T-helper 17 cell (primary cell): ENCODE results near the gene RINL. TPM values are rescaled to one million over a fixed set of nuclear protein-coding genes. Genes with fewer than 3 reads are reported as not detected.
"Not testable (repeated sequence)": the region's sequence is repeated elsewhere in the genome, so short reads cannot be mapped to it uniquely, and the experiment has no call there.

ENCODE experiments used
- ATAC-seq: fragments of 150-1000 bp; cut with Tn5 transposase; 2 replicates; pipeline ENCODE4 v1.10.0; 2021; ENCODE audit warnings: mild to moderate bottlenecking, moderate library complexity
- DNase-seq, 3 donors: peaks; one replicate each; pipeline versions ENCODE4 v3.0.0 to v3.0.0-alpha.2; 2020 to 2021
- H3K9me3 ChIP-seq: one replicate; pipeline ENCODE4 v1.7.0; 2013; ENCODE audit warnings: low read length, mild to moderate bottlenecking; ENCODE audit not compliant: control insufficient read depth, poor library complexity, severe bottlenecking
- H3K27ac Mint-ChIP-seq: one replicate; pipeline ENCODE4 v1.8.0; 2022; ENCODE audit warnings: mild to moderate bottlenecking, moderate library complexity, mixed read lengths
- H3K27me3 Mint-ChIP-seq: one replicate; pipeline ENCODE4 v1.8.0; 2022; ENCODE audit warnings: mixed read lengths
- H3K36me3 Mint-ChIP-seq: one replicate; pipeline ENCODE4 v1.8.0; 2022; ENCODE audit warnings: low read depth, mixed read lengths
- H3K4me1 Mint-ChIP-seq: one replicate; pipeline ENCODE4 v1.8.0; 2022; ENCODE audit warnings: mild to moderate bottlenecking, mixed read lengths
- H3K4me3 Mint-ChIP-seq: one replicate; pipeline ENCODE4 v1.8.0; 2022; ENCODE audit warnings: mild to moderate bottlenecking, moderate library complexity, mixed read lengths
- total RNA-seq, 4 donors: library from RNA in 2 of 4; stranded (reverse) in 2 of 4; gene quantifications; one replicate each; pipeline ENCODE4 v1.2.3 and lab custom pipeline; 2022 to 2026

Gene RINL
- total RNA-seq, 2 donors from 2014 or later, result 46.0 to 50.6 TPM

GRCh38 chr19:38898788-38899446, 20.8 kb upstream of the RINL start:
- peaks cover 38% of the 10 kb centered on the region for H3K4me1 Mint-ChIP-seq
- H3K27me3 Mint-ChIP-seq, result no peaks in the 10 kb centered on the region

GRCh38 chr19:38894968-38895367, 16.9 kb upstream of the RINL start:
- Mint-ChIP-seq H3K4me1 (peaks cover 21% of the 10 kb centered on the region), H3K27me3 (no peaks in the 10 kb centered on the region), H3K36me3 (peaks cover 5% of the 10 kb centered on the region), H3K4me3 (no peak overlapping the region), H3K27ac (peak overlapping the region; percentile 11)
- no peak for DNase-seq
- H3K9me3 ChIP-seq, result no peaks in the 10 kb centered on the region
- ATAC-seq, result no peak

More at GRCh38 chr19:38898788-38899446, 20.8 kb upstream of the RINL start:
- Mint-ChIP-seq H3K36me3 (peaks cover 7% of the 10 kb centered on the region), H3K27ac (peak overlapping the region; percentile 97), H3K4me3 (peak overlapping the region; percentile 97)
- H3K9me3 ChIP-seq, result no peaks in the 10 kb centered on the region
- ATAC-seq (peak; percentile 7), DNase-seq (no peak)

- no peaks in the 10 kb centered on the region for H3K9me3 ChIP-seq
- Mint-ChIP-seq H3K27ac (no peak overlapping the region), H3K4me1 (peaks cover 9% of the 10 kb centered on the region), H3K4me3 (no peak overlapping the region), H3K27me3 (no peaks in the 10 kb centered on the region), H3K36me3 (peaks cover 2% of the 10 kb centered on the region)
- ATAC-seq, result no peak
- no peak for DNase-seq
Observed at GRCh38 chr19:38893341-38893771, 15.3 kb upstream of the RINL start.

GRCh38 chr19:38892841-38893240, 14.8 kb upstream of the RINL start:
- Mint-ChIP-seq H3K27ac (no peak overlapping the region), H3K36me3 (peaks cover 2% of the 10 kb centered on the region), H3K4me3 (no peak overlapping the region), H3K4me1 (peaks cover 7% of the 10 kb centered on the region), H3K27me3 (no peaks in the 10 kb centered on the region)
- no peak for DNase-seq
- ATAC-seq, result no peak
- H3K9me3 ChIP-seq, result no peaks in the 10 kb centered on the region

- Mint-ChIP-seq H3K27ac (peak overlapping the region; percentile 2), H3K4me3 (no peak overlapping the region), H3K27me3 (no peaks in the 10 kb centered on the region), H3K4me1 (peaks cover 4% of the 10 kb centered on the region), H3K36me3 (no peaks in the 10 kb centered on the region)
- no peaks in the 10 kb centered on the region for H3K9me3 ChIP-seq
- ATAC-seq, result no peak
- DNase-seq, result no peak
Observed at GRCh38 chr19:38891771-38892170, 13.7 kb upstream of the RINL start.

- H3K9me3 ChIP-seq, result no peaks in the 10 kb centered on the region
- H3K27me3 Mint-ChIP-seq, result no peaks in the 10 kb centered on the region
- H3K4me1 Mint-ChIP-seq, result peaks cover 2% of the 10 kb centered on the region
- ATAC-seq (no peak), DNase-seq (no peak)
- no peak overlapping the region for H3K27ac Mint-ChIP-seq
- H3K4me3 Mint-ChIP-seq, result no peak overlapping the region
- H3K36me3 Mint-ChIP-seq, result no peaks in the 10 kb centered on the region
Observed at GRCh38 chr19:38890686-38891085, 12.6 kb upstream of the RINL start.

- no peak overlapping the region for H3K4me3 Mint-ChIP-seq
- H3K27me3 Mint-ChIP-seq, result no peaks in the 10 kb centered on the region
- H3K4me1 Mint-ChIP-seq, result peaks cover 2% of the 10 kb centered on the region
- no peaks in the 10 kb centered on the region for H3K36me3 Mint-ChIP-seq
- H3K9me3 ChIP-seq, result no peaks in the 10 kb centered on the region
- H3K27ac Mint-ChIP-seq, result peak overlapping the region; percentile 73
- DNase-seq, result no peak
- ATAC-seq, result no peak
Observed at GRCh38 chr19:38889803-38890202, 11.7 kb upstream of the RINL start.

- ATAC-seq (no peak), DNase-seq (no peak)
- Mint-ChIP-seq H3K4me1 (no peaks in the 10 kb centered on the region), H3K27me3 (no peaks in the 10 kb centered on the region), H3K27ac (peak overlapping the region; percentile 65), H3K4me3 (no peak overlapping the region), H3K36me3 (no peaks in the 10 kb centered on the region)
- H3K9me3 ChIP-seq, result no peaks in the 10 kb centered on the region
Observed at GRCh38 chr19:38888876-38889275, 10.8 kb upstream of the RINL start.

- not testable (repeated sequence) for H3K36me3 Mint-ChIP-seq, H3K27ac Mint-ChIP-seq, H3K27me3 Mint-ChIP-seq, H3K4me1 Mint-ChIP-seq, DNase-seq, ATAC-seq, H3K9me3 ChIP-seq, H3K4me3 Mint-ChIP-seq
Observed at GRCh38 chr19:38884691-38885090, 6.6 kb upstream of the RINL start.

- Mint-ChIP-seq H3K27ac (peak overlapping the region; percentile 67), H3K4me3 (peak overlapping the region; percentile 36)
- no peak for ATAC-seq
Observed at GRCh38 chr19:38883286-38883685, 5.2 kb upstream of the RINL start.

GRCh38 chr19:38880882-38881609, 3.0 kb upstream of the RINL start:
- ATAC-seq (no peak), DNase-seq (no peak)
- H3K4me3 Mint-ChIP-seq, result no peak overlapping the region
- H3K4me1 Mint-ChIP-seq, result peaks cover 30% of the 10 kb centered on the region
- H3K27ac Mint-ChIP-seq, result peak overlapping the region; percentile 98
- H3K36me3 Mint-ChIP-seq, result no peaks in the 10 kb centered on the region
- H3K9me3 ChIP-seq, result no peaks in the 10 kb centered on the region
- no peaks in the 10 kb centered on the region for H3K27me3 Mint-ChIP-seq

More at GRCh38 chr19:38883286-38883685, 5.2 kb upstream of the RINL start:
- no peaks in the 10 kb centered on the region for H3K9me3 ChIP-seq
- no peak for DNase-seq
- H3K27me3 Mint-ChIP-seq, result no peaks in the 10 kb centered on the region
- H3K36me3 Mint-ChIP-seq, result no peaks in the 10 kb centered on the region
- peaks cover 13% of the 10 kb centered on the region for H3K4me1 Mint-ChIP-seq

GRCh38 chr19:38880076-38880881, 2.2 kb upstream of the RINL start:
- Mint-ChIP-seq H3K4me3 (peak overlapping the region; percentile 56), H3K4me1 (peaks cover 30% of the 10 kb centered on the region), H3K36me3 (no peaks in the 10 kb centered on the region), H3K27ac (peak overlapping the region; percentile 98), H3K27me3 (no peaks in the 10 kb centered on the region)
- no peak for DNase-seq
- ATAC-seq, result no peak
- H3K9me3 ChIP-seq, result no peaks in the 10 kb centered on the region

GRCh38 chr19:38879400-38879751, 1.3 kb upstream of the RINL start:
- ATAC-seq (no peak), DNase-seq (no peak)
- no peaks in the 10 kb centered on the region for H3K9me3 ChIP-seq
- Mint-ChIP-seq H3K27ac (peak overlapping the region; percentile 98), H3K4me3 (peak overlapping the region; percentile 56), H3K27me3 (no peaks in the 10 kb centered on the region), H3K36me3 (no peaks in the 10 kb centered on the region), H3K4me1 (peaks cover 30% of the 10 kb centered on the region)
